ENCODE results near the gene ACLY.

The ACLY gene

GRCh38 chr17:41823580-41823979 is 95.2 kb downstream of the ACLY start:
- DNase-seq: no peak

GRCh38 chr17:41823141-41823524 is 95.6 kb downstream of the ACLY start:
- DNase-seq: no peak

GRCh38 chr17:41822216-41823140 is 96.3 kb downstream of the ACLY start:
- no peak for DNase-seq

- no peak for DNase-seq
Measured at GRCh38 chr17:41821776-41822175, 97.0 kb downstream of the ACLY start.

GRCh38 chr17:41818024-41818423 is 100.7 kb downstream of the ACLY start:
- no peak for DNase-seq

Measured in Kasumi-1 (cell line).